ENCODE measurements around the gene PPP1R26.

DNA sequence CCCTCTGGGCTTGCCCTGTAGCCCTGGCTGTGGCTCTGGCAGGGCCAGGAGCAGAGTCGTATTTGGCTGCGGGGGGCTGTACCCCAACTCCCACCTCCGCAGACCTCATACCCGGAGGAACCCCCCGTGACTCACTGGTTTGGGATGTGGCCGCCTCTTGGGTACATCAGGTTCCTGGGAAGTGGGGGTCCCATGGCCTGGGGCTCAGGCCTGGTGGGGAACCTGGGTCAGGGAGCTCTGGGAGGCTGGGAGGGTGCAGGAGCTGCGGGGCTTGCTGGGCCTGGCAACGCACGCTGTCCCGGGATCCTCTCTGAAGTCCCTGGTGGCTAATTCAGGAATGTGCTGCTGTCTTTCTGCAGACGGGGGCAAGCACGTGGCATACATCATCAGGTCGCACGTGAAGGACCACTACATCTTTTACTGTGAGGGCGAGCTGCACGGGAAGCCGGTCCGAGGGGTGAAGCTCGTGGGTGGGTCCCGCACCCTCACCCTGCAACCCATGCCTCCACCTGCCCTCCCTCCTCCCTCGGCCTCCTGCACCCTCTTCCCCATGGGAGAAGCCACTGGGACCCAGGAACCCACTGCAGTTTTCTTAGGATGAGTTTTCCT is 44.0 kb downstream of the PPP1R26 start:
- TF ChIP-seq, protein P1, sequence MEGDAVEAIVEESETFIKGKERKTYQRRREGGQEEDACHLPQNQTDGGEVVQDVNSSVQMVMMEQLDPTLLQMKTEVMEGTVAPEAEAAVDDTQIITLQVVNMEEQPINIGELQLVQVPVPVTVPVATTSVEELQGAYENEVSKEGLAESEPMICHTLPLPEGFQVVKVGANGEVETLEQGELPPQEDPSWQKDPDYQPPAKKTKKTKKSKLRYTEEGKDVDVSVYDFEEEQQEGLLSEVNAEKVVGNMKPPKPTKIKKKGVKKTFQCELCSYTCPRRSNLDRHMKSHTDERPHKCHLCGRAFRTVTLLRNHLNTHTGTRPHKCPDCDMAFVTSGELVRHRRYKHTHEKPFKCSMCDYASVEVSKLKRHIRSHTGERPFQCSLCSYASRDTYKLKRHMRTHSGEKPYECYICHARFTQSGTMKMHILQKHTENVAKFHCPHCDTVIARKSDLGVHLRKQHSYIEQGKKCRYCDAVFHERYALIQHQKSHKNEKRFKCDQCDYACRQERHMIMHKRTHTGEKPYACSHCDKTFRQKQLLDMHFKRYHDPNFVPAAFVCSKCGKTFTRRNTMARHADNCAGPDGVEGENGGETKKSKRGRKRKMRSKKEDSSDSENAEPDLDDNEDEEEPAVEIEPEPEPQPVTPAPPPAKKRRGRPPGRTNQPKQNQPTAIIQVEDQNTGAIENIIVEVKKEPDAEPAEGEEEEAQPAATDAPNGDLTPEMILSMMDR (IDR thresholded peaks at IDR 0.05; ENCODE audit: borderline replicate concordance, extremely low read depth, low read length, poor library complexity, severe bottlenecking) = no peak
- TF ChIP-seq EZH2 (IDR thresholded peaks at IDR 0.05; ENCODE audit: borderline replicate concordance, low read depth, low read length, severe bottlenecking) = no peak
